H1 (cell line): ENCODE measurements around the gene CCBE1. TPM values are rescaled to one million over a fixed set of nuclear protein-coding genes. Genes with fewer than 3 reads are reported as not detected.

Experiments used
- CTCF ChIA-PET: fragments of 300-600 bp; sonication (Branson Sonifier 250); formaldehyde crosslinking; loops from one replicate; lab custom pipeline; 2021; ENCODE audit not compliant: partially characterized antibody; lab: Charles Lee
- POLR2A ChIA-PET: fragments of 300-600 bp; sonication (Branson Sonifier 250); formaldehyde crosslinking; loops from one replicate; lab custom pipeline; 2021; ENCODE audit warnings: inconsistent platforms; ENCODE audit not compliant: partially characterized antibody; lab: Charles Lee
- DNase-seq, 2 experiments: peaks; one replicate each; pipeline versions ENCODE4 v3.0.0 to v3.0.0-alpha.2; 2010 to 2022; ENCODE audit warnings: low spot score in 2 of 2, low read depth in 1 of 2, mixed read lengths in 1 of 2
- FAIRE-seq: peaks from 2 replicates; lab custom pipeline; 2011; peaks lifted over from hg19 to GRCh38; lab: Jason Lieb, UNC
- H2AFZ ChIP-seq: 2 replicates; pipeline ENCODE4 v1.8.1; 2012; ENCODE audit warnings: low read length, inconsistent platforms
- H2AK5ac ChIP-seq: 2 replicates; pipeline ENCODE4 v1.6.1; 2013; ENCODE audit warnings: low read depth, low read length
- H2BK120ac ChIP-seq: replicated peaks from 2 replicates; pipeline ENCODE3; 2013; ENCODE audit warnings: low read depth, low read length, inconsistent platforms
- H2BK12ac ChIP-seq: 2 replicates; pipeline ENCODE4 v1.6.1; 2013; ENCODE audit warnings: low read depth, low read length
- H2BK15ac ChIP-seq: 2 replicates; pipeline ENCODE4 v1.6.1; 2013; ENCODE audit warnings: low read length
- H2BK20ac ChIP-seq: 2 replicates; pipeline ENCODE4 v1.6.1; 2013; ENCODE audit warnings: low read length
- H2BK5ac ChIP-seq: 2 replicates; pipeline ENCODE4 v1.6.1; 2013; ENCODE audit warnings: low read depth, low read length
- H3K14ac ChIP-seq: 2 replicates; pipeline ENCODE4 v1.6.1; 2013; ENCODE audit warnings: inconsistent platforms; ENCODE audit not compliant: insufficient read length
- H3K18ac ChIP-seq: 2 replicates; pipeline ENCODE4 v1.6.1; 2013; ENCODE audit warnings: low read length; ENCODE audit errors: extremely low read depth
- H3K23ac ChIP-seq: 2 replicates; pipeline ENCODE4 v1.6.1; 2013; ENCODE audit warnings: inconsistent platforms; ENCODE audit not compliant: insufficient read length
- H3K23me2 ChIP-seq: 2 replicates; pipeline ENCODE4 v1.6.1; 2013; ENCODE audit warnings: low read depth, low read length
- H3K27ac ChIP-seq: 2 replicates; pipeline ENCODE4 v1.6.1; 2011; ENCODE audit warnings: low read depth, low read length, inconsistent platforms
- H3K27me3 ChIP-seq, 4 experiments: replicated peaks in 1 of 4; 1 replicate in 1 of 4; 2 replicates in 3 of 4; pipeline versions ENCODE4 v1.6.1 to v1.8.1; 2011 to 2013; ENCODE audit warnings: low read length in 3 of 4, mild to moderate bottlenecking in 3 of 4, inconsistent platforms in 2 of 4, mixed read lengths in 2 of 4, moderate library complexity in 1 of 4; ENCODE audit not compliant: control insufficient read depth in 3 of 4, insufficient read depth in 3 of 4; ENCODE audit errors: extremely low read depth in 1 of 4
- H3K36me3 ChIP-seq, 4 experiments: 2 replicates each; pipeline versions ENCODE4 v1.6.1 to v1.8.1; 2011 to 2013; ENCODE audit warnings: mild to moderate bottlenecking in 4 of 4, low read length in 3 of 4, moderate library complexity in 2 of 4, control low read depth in 1 of 4, inconsistent platforms in 1 of 4; ENCODE audit not compliant: insufficient read depth in 4 of 4, control insufficient read depth in 2 of 4
- H3K4ac ChIP-seq: replicated peaks from 2 replicates; pipeline ENCODE3; 2013; ENCODE audit warnings: low read length, low read depth, mixed read lengths, inconsistent platforms; ENCODE audit not compliant: insufficient read length
- H3K4me1 ChIP-seq, 4 experiments: replicated peaks in 1 of 4; 1 replicate in 1 of 4; 2 replicates in 3 of 4; pipeline versions ENCODE4 v1.6.1 to v1.8.1; 2011 to 2013; ENCODE audit warnings: low read length in 3 of 4, inconsistent platforms in 2 of 4, mixed read lengths in 1 of 4; ENCODE audit not compliant: insufficient read depth in 4 of 4, control insufficient read depth in 3 of 4
- H3K4me2 ChIP-seq, 2 experiments: 2 replicates each; pipeline versions ENCODE4 v1.6.1 to v1.8.1; 2011 to 2013; ENCODE audit warnings: low read depth in 2 of 2, low read length in 2 of 2, control low read depth in 1 of 2, inconsistent platforms in 1 of 2, mild to moderate bottlenecking in 1 of 2; ENCODE audit not compliant: insufficient read depth in 1 of 2
- H3K4me3 ChIP-seq, 4 experiments: fragments of 200-600, 300-600 bp in 1 of 4; sonication (generic), shearing (Covaris generic), sonication (Bioruptor Twin) in 1 of 4; 2 replicates each; pipeline versions ENCODE4 v1.5.1 to v1.8.1; 2011 to 2016; ENCODE audit warnings: low read length in 4 of 4, low read depth in 3 of 4, control low read depth in 2 of 4, inconsistent platforms in 2 of 4, mild to moderate bottlenecking in 2 of 4, mixed read lengths in 1 of 4, moderate library complexity in 1 of 4; ENCODE audit not compliant: insufficient read depth in 2 of 4; ENCODE audit errors: extremely low read depth in 1 of 4
- H3K56ac ChIP-seq: replicated peaks from 2 replicates; pipeline ENCODE3; 2013; ENCODE audit warnings: low read depth, mild to moderate bottlenecking, mixed read lengths, low read length, inconsistent platforms; ENCODE audit not compliant: insufficient read length
- H3K79me1 ChIP-seq: 2 replicates; pipeline ENCODE4 v1.6.1; 2013; ENCODE audit warnings: low read depth, low read length, control low read depth
- H3K79me2 ChIP-seq, 2 experiments: 2 replicates each; pipeline versions ENCODE4 v1.6.1 to v1.8.1; 2012 to 2013; ENCODE audit warnings: low read length in 2 of 2, mild to moderate bottlenecking in 2 of 2, inconsistent platforms in 1 of 2; ENCODE audit not compliant: insufficient read depth in 2 of 2, control insufficient read depth in 1 of 2
- H3K9ac ChIP-seq, 4 experiments: replicated peaks in 1 of 4; 1 replicate in 1 of 4; 2 replicates in 3 of 4; pipeline versions ENCODE4 v1.6.1 to v1.8.1; 2011 to 2013; ENCODE audit warnings: low read depth in 3 of 4, low read length in 3 of 4, control low read depth in 2 of 4, mild to moderate bottlenecking in 2 of 4, moderate library complexity in 2 of 4, inconsistent platforms in 1 of 4; ENCODE audit errors: extremely low read depth in 1 of 4
- H3K9me3 ChIP-seq, 2 experiments: 2 replicates each; pipeline versions ENCODE4 v1.6.1 to v1.8.1; 2012 to 2013; ENCODE audit warnings: mild to moderate bottlenecking in 2 of 2, moderate library complexity in 2 of 2, control low read depth in 1 of 2, inconsistent platforms in 1 of 2, low read depth in 1 of 2, low read length in 1 of 2, mixed read lengths in 1 of 2; ENCODE audit not compliant: insufficient read depth in 2 of 2
- H4K20me1 ChIP-seq, 2 experiments: replicated peaks in 1 of 2; 2 replicates each; pipeline versions ENCODE3 to v1.8.1; 2011 to 2013; ENCODE audit warnings: inconsistent platforms in 2 of 2, low read length in 2 of 2, mild to moderate bottlenecking in 1 of 2; ENCODE audit not compliant: insufficient read depth in 2 of 2, control insufficient read depth in 1 of 2
- H4K5ac ChIP-seq: 2 replicates; pipeline ENCODE4 v1.6.1; 2013; ENCODE audit warnings: low read length, low read depth, mixed read lengths, inconsistent platforms; ENCODE audit not compliant: insufficient read length
- H4K8ac ChIP-seq: 2 replicates; pipeline ENCODE4 v1.8.0; 2013; ENCODE audit warnings: mild to moderate bottlenecking, moderate library complexity, low read length, inconsistent platforms; ENCODE audit not compliant: insufficient read depth; ENCODE audit errors: extremely low read depth
- H4K91ac ChIP-seq: replicated peaks from 2 replicates; pipeline ENCODE3; 2013; ENCODE audit warnings: low read length, mixed read lengths, inconsistent platforms; ENCODE audit not compliant: insufficient read length
- EP300 ChIP-seq, 2 experiments: IDR thresholded peaks; 1 replicate in 1 of 2; 2 replicates in 1 of 2; pipeline ENCODE4 v1.6.1; 2011 to 2012; ENCODE audit warnings: low read depth in 2 of 2, low read length in 2 of 2, mild to moderate bottlenecking in 2 of 2, borderline replicate concordance in 1 of 2, inconsistent platforms in 1 of 2, moderate library complexity in 1 of 2
- HDAC2 ChIP-seq, 2 experiments: fragments of 300-600 bp in 1 of 2; sonication (generic) in 1 of 2; IDR thresholded peaks; 2 replicates each; pipeline ENCODE4 v1.6.1; 2011 to 2012; ENCODE audit warnings: low read depth in 2 of 2, low read length in 2 of 2, mild to moderate bottlenecking in 2 of 2, moderate library complexity in 2 of 2, borderline replicate concordance in 1 of 2, inconsistent platforms in 1 of 2
- WGBS, 2 experiments: shearing (Covaris generic) in 1 of 2; methylation state at CpG; one replicate each; pipeline versions ENCODE4 v1.1.6 to v1.1.7; 2013 to 2015; ENCODE audit warnings: low lambda C conversion rate in 2 of 2, mixed read lengths in 2 of 2, inconsistent platforms in 1 of 2, low coverage in 1 of 2, missing lambda C conversion rate in 1 of 2; ENCODE audit not compliant: insufficient replicate concordance in 2 of 2, insufficient coverage in 1 of 2, insufficient read length in 1 of 2; ENCODE audit errors: extremely low coverage in 1 of 2, missing lambda C conversion rate in 1 of 2; 5-methylcytosine and 5-hydroxymethylcytosine counted together
- polyA plus RNA-seq, 7 experiments: library from polyadenylated mRNA; depleted of rRNA in 3 of 7; stranded (reverse) in 5 of 7; unstranded in 2 of 7; fragments of >200 nt in 5 of 7; fragments of 200-250 nt in 2 of 7; gene quantifications; 1 replicate in 5 of 7; 2 replicates in 1 of 7; 4 replicates in 1 of 7; pipeline versions ENCODE4 v1.2.1 to v1.2.3, GENCODE V29; 2011 to 2013; ENCODE audit warnings: missing spikeins in 2 of 7, mixed read lengths in 2 of 7
- total RNA-seq: library from RNA; stranded (reverse); fragmentation: NEBNext Ultra II Directional; extraction: Animal tissue kit (Norgen Biotek cat#: 25700); gene quantifications from 2 replicates; pipeline ENCODE4 v1.2.1, GENCODE V29; 2021

Gene CCBE1
- total and polyA plus RNA-seq, 2 of the 8 experiments (the other 6 are each of a cell fraction or from before 2014, with no cell fraction given): 2.1 to 2.6 TPM

- Histone ChIP-seq H2BK12ac (no peak overlapping the region), H3K9me3 (no peaks in the 10 kb centered on the region), H4K8ac (no peak overlapping the region), H3K27ac (no peak overlapping the region), H3K23me2 (no peaks in the 10 kb centered on the region), H3K4me2 (no peak overlapping the region), H3K9ac (no peak overlapping the region), H2BK120ac (no peak overlapping the region), H2BK5ac (no peak overlapping the region), H2AFZ (no peak overlapping the region), H4K91ac (no peak overlapping the region), H3K79me1 (no peaks in the 10 kb centered on the region), H4K20me1 (no peaks in the 10 kb centered on the region), H3K36me3 (no peaks in the 10 kb centered on the region), H2BK15ac (no peak overlapping the region), H4K5ac (no peak overlapping the region), H3K23ac (no peak overlapping the region), H3K27me3 (no peaks in the 10 kb centered on the region), H3K56ac (no peak overlapping the region), H3K18ac (no peak overlapping the region), H3K4me3 (no peak overlapping the region), H2AK5ac (no peak overlapping the region), H3K4ac (no peak overlapping the region), H3K79me2 (no peaks in the 10 kb centered on the region), H3K14ac (no peak overlapping the region), H2BK20ac (no peak overlapping the region), H3K4me1 (no peaks in the 10 kb centered on the region)
- ChIA-PET POLR2A (no interaction called here), CTCF (interaction anchor here (1.0 to 2.9 kb wide), 3 partner anchors 32 to 269 kb away, joined by 3 to 6 read pairs (median 5); partner anchors contain the start of gene CCBE1)
- 90% methylated on average over 5 of the region's 5 CpGs; no CpG with 5 or more reads in 1 of the 2 experiments for WGBS, 2 experiments
- DNase-seq (no peak), FAIRE-seq (no peak)
- TF ChIP-seq HDAC2 (IDR thresholded peaks at IDR 0.05; ENCODE audit: borderline replicate concordance in 1 of 2, low read depth in 2 of 2, low read length in 2 of 2) (no peak), EP300 (IDR thresholded peaks at IDR 0.05; ENCODE audit: borderline replicate concordance in 1 of 2, low read depth in 2 of 2, low read length in 2 of 2) (no peak)
Measured at GRCh38 chr18:59728816-59729215, 31.6 kb upstream of the CCBE1 start.
